GM19043 (cell line): ENCODE results near the gene RIMKLA.
A peak's percentile ranks its signal among the peaks of the same experiment; 100 is the strongest.

ENCODE experiments used
- ATAC-seq: cut with Tn5 transposase; IDR thresholded peaks from one replicate; pipeline ENCODE4 v1.9.1; 2021; ENCODE audit warnings: low read depth; ENCODE audit not compliant: unreplicated experiment

The RIMKLA gene

DNA sequence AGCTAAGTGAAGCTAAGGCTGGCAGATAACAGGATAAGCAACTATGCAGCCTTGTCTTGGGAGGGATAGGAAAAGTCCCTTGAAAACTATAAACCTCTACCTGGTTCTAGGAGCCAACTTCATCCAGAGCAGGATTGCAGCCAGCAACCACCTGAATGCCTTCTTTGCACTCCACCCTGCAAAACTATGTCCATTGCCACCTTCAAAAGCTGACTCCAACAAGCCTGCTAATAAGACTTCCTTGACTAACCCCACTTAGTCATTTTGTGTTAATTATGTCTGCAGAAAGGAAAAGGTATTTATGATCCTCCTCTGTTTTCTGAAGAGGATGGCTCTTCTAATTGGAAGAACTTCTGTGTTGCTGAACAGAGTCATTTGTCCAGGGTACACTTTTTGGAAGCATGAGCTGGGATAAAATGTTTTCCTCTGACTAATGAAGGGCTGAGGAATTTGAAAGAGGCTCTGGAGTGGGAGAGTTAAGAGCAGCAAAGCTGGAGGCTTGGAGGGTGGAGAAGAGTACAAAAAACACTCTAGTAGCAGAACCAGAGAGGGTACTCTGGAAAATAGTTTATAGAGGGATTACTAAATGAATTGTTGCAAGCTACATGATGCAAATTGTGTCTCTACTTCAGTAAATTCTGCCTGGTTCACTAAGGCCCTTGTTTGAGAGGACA lies 9.6 kb upstream of the RIMKLA start:
- ATAC-seq: no peak

GRCh38 chr1:42372796-42373195 lies 7.8 kb upstream of the RIMKLA start:
- no peak for ATAC-seq

- peak; percentile 57 for ATAC-seq
Observed at GRCh38 chr1:42379794-42380585, 602 bp upstream of the RIMKLA start.

- ATAC-seq: no peak
Observed at GRCh38 chr1:42381280-42381673, 685 bp downstream of the RIMKLA start.

DNA sequence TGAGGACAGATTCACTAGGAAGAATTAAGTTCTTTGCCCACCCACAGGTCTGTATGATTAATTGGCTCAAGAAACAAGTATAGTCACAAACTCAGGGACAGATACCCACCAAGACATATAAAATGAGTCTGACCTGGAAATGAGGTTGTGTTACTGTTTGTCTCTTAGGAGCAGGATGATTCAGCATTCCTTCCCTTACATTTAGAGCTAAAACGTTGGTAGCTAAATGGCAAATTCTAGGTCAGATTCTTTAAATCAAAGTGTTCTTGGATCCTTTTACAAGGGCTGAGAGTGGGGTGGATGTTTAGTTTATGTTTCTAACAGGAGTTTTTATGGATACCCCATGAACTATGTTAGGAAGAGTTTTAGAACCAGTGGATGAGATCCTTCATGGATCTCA lies 4.7 kb downstream of the RIMKLA start:
- ATAC-seq: no peak

GRCh38 chr1:42386051-42386450 lies 5.5 kb downstream of the RIMKLA start:
- ATAC-seq: no peak

- ATAC-seq: no peak
Observed at GRCh38 chr1:42392255-42392654, 11.7 kb downstream of the RIMKLA start.

DNA sequence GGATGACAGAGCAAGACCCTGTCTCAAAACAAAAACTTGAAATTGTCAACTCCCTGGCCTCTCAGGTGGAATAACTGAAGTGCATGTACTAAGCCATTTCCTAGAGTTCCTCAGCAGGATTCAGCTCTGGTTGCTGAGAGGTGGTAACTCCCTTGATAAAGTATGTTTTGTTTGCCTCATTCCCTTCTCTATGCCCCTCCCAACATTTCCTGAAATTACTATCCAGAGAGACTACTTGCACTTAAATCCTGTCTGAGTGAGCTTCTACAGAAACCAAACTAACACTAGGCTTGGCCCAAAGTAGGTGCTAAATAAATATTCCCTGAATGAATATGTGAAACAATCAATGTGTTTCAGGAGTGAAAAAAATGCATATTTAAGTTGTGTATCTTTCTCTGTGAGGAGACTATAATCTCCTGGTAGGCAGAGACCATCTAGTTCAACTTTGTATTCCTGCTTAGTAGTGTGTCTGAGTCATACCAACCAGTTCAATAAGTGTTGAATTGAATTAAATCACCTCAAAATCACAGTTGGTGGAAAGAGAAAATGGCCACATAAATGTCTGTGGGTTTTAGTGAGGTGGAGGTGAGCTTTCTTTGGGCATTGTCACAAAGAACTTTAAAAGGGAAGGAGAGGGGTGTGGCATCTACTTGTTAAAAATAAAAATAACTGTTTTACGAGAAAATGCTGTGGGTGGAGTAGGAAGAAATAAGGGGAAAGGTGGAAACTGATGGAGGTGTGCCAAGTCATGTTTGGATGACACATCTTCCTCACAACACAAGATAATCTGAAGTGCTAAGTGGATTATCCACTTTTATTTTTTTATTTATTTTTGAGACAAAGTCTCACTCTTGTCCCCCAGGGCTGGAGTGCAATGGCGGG lies 12.6 kb downstream of the RIMKLA start:
- ATAC-seq: no peak

GRCh38 chr1:42399315-42400100 lies 18.9 kb downstream of the RIMKLA start:
- no peak for ATAC-seq

- no peak for ATAC-seq
Observed at GRCh38 chr1:42403880-42404400, 23.3 kb downstream of the RIMKLA start.

DNA sequence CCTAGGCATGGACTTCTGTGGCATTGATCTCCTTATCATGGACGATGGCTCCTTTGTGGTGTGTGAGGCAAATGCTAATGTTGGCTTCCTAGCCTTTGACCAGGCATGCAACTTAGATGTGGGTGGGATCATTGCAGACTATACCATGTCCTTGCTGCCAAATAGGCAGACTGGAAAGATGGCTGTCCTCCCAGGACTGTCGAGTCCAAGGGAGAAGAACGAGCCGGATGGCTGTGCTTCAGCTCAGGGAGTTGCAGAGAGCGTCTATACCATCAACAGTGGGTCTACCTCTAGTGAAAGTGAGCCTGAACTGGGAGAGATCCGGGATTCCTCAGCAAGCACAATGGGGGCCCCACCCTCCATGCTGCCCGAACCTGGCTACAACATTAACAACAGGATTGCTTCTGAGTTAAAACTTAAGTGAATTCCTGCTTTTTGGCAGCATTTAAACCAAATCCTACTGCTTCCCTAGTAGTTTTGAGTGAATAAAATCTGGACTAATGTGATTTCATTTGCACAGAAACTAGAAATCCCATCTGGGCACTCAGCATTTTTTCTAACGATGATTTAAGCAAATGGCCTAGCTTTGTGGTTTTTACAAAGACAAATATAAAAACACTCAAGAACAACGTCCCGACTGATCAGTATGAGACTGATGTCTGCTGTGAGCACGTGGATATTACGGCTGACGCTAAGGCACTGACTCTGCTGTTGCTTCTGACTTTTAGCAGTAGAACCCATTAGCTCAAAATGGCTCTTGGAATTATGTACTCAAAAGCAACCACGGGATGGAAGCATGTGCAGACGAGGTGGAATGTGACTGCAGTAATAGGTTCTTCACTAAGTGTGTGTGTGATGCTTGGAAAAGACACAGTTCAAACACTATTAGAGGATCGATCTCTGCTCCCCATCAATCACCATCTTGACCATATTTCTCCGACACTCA lies 34.2 kb downstream of the RIMKLA start:
- ATAC-seq: no peak

DNA sequence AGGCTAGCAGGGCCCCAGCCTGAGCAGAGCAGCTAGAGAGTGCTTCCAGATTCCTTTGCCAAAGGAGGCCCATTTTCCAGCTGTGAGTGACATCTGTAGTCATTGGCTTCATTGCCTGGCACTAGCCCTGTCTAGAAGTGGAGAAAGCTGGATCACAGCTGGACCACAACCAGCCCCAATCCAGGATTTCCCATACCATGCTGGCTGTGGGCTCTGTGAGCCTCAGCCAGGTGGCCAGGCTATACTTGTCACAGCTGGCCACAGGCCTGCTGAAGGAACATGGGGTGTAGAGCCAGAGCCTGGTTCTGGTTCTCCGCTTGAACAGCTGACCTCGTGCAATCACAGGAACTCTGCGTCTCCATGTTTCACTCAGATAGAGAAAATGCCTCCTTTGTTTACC lies 36.6 kb downstream of the RIMKLA start:
- ATAC-seq: no peak

- ATAC-seq: no peak
Observed at GRCh38 chr1:42418516-42418915, 37.9 kb downstream of the RIMKLA start.

DNA sequence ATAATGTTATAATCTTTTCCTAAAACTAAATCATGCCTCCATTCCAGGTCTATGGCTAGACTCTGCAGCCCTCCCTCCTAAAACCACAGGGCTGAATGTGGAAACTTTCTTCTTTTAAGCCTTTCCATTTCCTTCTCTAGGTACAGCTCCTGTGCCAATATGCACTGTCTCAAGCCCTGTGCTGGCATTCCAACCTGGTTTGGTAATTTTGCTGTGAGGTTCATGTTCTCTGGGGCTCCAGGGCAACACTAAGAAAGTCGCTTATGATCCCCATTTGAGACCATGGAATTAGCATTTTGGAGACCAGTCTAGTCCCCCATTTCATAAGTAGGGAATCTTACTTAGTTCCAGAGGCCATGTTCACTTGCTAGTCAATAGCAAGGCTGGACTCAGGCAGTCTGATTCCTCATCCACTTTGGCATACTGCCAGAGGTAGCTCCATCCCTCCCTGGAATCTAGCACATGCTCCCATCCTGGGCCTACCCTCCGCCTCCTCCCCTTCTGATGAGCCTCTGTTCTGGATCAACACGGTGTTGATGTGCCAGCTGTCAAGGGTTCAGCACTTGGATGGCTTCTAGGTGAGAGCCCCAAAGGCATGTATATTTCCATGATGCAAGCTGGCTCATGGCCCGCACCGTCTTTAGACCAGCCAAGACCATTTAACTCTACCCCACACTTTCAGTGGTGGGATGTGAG lies 38.7 kb downstream of the RIMKLA start:
- ATAC-seq: no peak

DNA sequence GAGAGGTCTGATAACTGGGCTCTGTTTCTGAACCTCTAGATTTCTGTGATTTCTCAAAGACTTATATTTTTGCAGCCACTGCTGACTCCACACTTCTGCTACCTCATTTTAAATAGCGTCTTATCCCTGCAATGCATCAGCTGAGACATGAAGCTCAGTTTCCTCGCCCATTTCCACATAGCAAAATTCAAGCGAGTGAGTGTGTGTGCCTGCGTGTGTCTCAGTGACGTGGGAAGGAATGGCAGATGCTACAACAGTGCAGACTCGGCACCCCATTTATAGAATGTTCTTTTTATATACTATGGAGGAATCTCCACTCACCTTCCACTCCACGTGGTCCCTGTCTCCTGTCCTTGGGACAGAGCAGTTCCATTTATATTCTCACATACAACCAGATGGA lies 39.5 kb downstream of the RIMKLA start:
- no peak for ATAC-seq

DNA sequence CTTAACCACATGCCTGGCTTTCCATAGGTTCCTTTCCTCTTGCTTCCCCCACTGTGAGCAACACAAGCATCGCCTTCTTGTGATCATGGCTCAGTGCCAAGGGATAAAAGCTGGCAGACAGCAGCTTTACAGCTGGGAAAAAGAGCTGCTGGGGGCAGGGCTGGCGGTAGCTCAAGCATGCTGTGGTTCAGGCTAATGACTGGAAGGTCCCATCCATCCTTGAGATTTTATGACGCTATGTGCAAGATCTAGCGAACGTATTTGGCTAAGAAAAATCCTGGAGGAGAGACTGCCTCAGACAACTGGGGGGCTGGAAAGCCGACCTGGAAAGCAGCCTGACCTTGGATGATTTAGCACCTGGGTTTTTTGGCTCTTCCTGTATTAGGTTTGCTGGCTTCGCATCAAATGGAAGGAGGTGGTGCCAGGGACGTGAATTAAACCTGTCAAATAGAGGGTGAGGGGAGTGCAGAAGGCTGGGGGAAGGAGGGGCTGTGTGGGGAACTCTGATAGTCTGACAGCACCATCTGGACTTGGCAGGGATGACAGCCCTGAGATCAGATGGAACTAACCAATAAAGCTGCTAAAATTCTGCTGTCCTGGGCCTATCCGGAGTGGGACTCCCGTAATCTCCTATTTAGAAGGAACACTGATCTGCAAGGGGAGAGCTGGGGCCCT lies 40.5 kb downstream of the RIMKLA start:
- no peak for ATAC-seq

DNA sequence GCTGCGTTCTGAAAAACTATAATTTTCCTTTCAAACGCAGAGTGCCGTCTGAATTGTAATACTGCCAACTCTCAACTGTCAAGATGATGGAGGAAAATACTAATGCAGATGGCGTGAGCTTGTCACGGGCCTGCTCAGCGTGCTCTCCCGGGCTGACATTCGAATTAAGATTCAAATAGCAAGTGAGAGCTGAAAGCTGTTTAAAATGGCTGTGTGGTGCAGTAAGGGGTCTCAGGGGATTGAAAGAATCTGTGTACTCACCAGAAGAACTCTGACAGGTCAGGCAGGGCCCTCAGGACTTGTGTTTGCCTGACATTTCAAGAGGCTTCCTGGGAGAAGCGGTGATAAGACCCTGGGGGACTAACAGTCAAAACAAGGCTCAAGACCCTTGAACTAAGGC lies 42.1 kb downstream of the RIMKLA start:
- no peak for ATAC-seq

- ATAC-seq: no peak
Observed at GRCh38 chr1:42423681-42424080, 43.1 kb downstream of the RIMKLA start.
